GM23338 (cell line): ENCODE measurements around the gene POR. TPM values are rescaled to one million over a fixed set of nuclear protein-coding genes. Genes with fewer than 3 reads are reported as not detected.

Experiments
- ATAC-seq: fragments of 200-7000 bp; cut with Tn5 transposase; 3 replicates; pipeline ENCODE4 v1.9.1; 2020
- DNase-seq: peaks from one replicate; pipeline ENCODE4 v3.0.0-alpha.2; 2015; ENCODE audit warnings: low spot score
- H2AFZ ChIP-seq: fragments of 200-600 bp; sonication (generic); 2 replicates; pipeline ENCODE4 v1.8.0; 2016; ENCODE audit warnings: antibody characterized with exemption, mild to moderate bottlenecking, moderate library complexity
- H3F3A ChIP-seq: fragments of 200-600 bp; sonication (generic); replicated peaks from 2 replicates; pipeline ENCODE4 v1.8.0; 2017; ENCODE audit warnings: antibody characterized with exemption, mixed run types, low read depth
- H3K27ac ChIP-seq: fragments of 200-600 bp; sonication (generic); 2 replicates; pipeline ENCODE4 v1.6.1; 2016; ENCODE audit warnings: low read depth
- H3K27me3 ChIP-seq: fragments of 200-600 bp; sonication (generic); 2 replicates; pipeline ENCODE4 v1.8.0; 2016; ENCODE audit warnings: mild to moderate bottlenecking, mixed run types, moderate library complexity; ENCODE audit not compliant: insufficient read depth
- H3K36me3 ChIP-seq: fragments of 200-600 bp; sonication (generic); 2 replicates; pipeline ENCODE4 v1.8.0; 2016; ENCODE audit warnings: mild to moderate bottlenecking; ENCODE audit not compliant: insufficient read depth
- H3K4me1 ChIP-seq: fragments of 200-600 bp; sonication (generic); 2 replicates; pipeline ENCODE4 v1.8.0; 2016; ENCODE audit warnings: mild to moderate bottlenecking, moderate library complexity; ENCODE audit not compliant: insufficient read depth
- H3K4me2 ChIP-seq: fragments of 200-600 bp; sonication (generic); 2 replicates; pipeline ENCODE4 v1.7.1; 2017; ENCODE audit warnings: mixed run types
- H3K4me3 ChIP-seq: fragments of 200-600 bp; sonication (generic); 2 replicates; pipeline ENCODE4 v1.6.1; 2016; ENCODE audit warnings: mixed run types
- H3K79me2 ChIP-seq: fragments of 200-600 bp; sonication (generic); replicated peaks from 2 replicates; pipeline ENCODE4 v1.8.0; 2017; ENCODE audit warnings: mild to moderate bottlenecking; ENCODE audit not compliant: insufficient read depth
- H3K9me2 ChIP-seq: fragments of 200-600 bp; sonication (generic); 2 replicates; pipeline ENCODE4 v1.8.0; 2017; ENCODE audit not compliant: insufficient read depth
- H4K20me1 ChIP-seq: fragments of 200-600 bp; sonication (generic); replicated peaks from 2 replicates; pipeline ENCODE4 v1.8.0; 2017; ENCODE audit warnings: mild to moderate bottlenecking; ENCODE audit not compliant: insufficient read depth
- H3K27ac Mint-ChIP-seq: 2 replicates; pipeline ENCODE4 v1.8.0; 2020; ENCODE audit warnings: inconsistent platforms, mild to moderate bottlenecking, moderate library complexity, mixed read lengths
- H3K27me3 Mint-ChIP-seq: 3 replicates; pipeline ENCODE4 v1.8.0; 2022; ENCODE audit warnings: low read depth, mild to moderate bottlenecking, moderate library complexity, mixed read lengths, inconsistent platforms; ENCODE audit not compliant: insufficient read depth, poor library complexity
- H3K36me3 Mint-ChIP-seq: 3 replicates; pipeline ENCODE4 v1.8.0; 2021; ENCODE audit warnings: low read depth, mild to moderate bottlenecking, inconsistent platforms, moderate library complexity, mixed read lengths
- H3K4me1 Mint-ChIP-seq: 3 replicates; pipeline ENCODE4 v1.8.0; 2020; ENCODE audit warnings: mild to moderate bottlenecking, inconsistent platforms, mixed read lengths
- H3K4me3 Mint-ChIP-seq: 3 replicates; pipeline ENCODE4 v1.8.0; 2021; ENCODE audit warnings: moderate library complexity, mild to moderate bottlenecking, inconsistent platforms, mixed read lengths
- H3K9me3 Mint-ChIP-seq: 3 replicates; pipeline ENCODE4 v1.8.0; 2020; ENCODE audit warnings: moderate library complexity, mild to moderate bottlenecking, inconsistent platforms, mixed read lengths
- CREB1 ChIP-seq: fragments of 250-450 bp; sonication (Bioruptor Pico); IDR thresholded peaks from 2 replicates; pipeline ENCODE4 v1.5.0; 2020; ENCODE audit warnings: low read depth, mild to moderate bottlenecking, moderate library complexity
- CTCF ChIP-seq, 2 experiments: fragments of 200-600 bp in 1 of 2; sonication (generic) in 1 of 2; conservative IDR thresholded peaks; 2 replicates each; pipeline versions ENCODE4 v1.5.1 to v1.6.1; 2016 to 2017; ENCODE audit warnings: antibody characterized with exemption in 2 of 2, low read depth in 2 of 2, mild to moderate bottlenecking in 2 of 2, moderate library complexity in 1 of 2
- EZH2 ChIP-seq: fragments of 200-600 bp; sonication (generic); IDR thresholded peaks from one replicate; pipeline ENCODE4 v1.8.0; 2017; ENCODE audit warnings: antibody characterized with exemption, mild to moderate bottlenecking, low read depth; ENCODE audit not compliant: unreplicated experiment
- EZH2phosphoT487 ChIP-seq: fragments of 200-600 bp; sonication (generic); IDR thresholded peaks from one replicate; pipeline ENCODE4 v1.8.1; 2018; ENCODE audit warnings: antibody characterized with exemption; ENCODE audit not compliant: unreplicated experiment
- JUNB ChIP-seq: IDR thresholded peaks from one replicate; pipeline ENCODE4 v1.6.1; 2016; ENCODE audit warnings: antibody characterized with exemption; ENCODE audit not compliant: unreplicated experiment
- NANOG ChIP-seq: IDR thresholded peaks from 2 replicates; pipeline ENCODE4 v1.6.1; 2016; ENCODE audit warnings: antibody characterized with exemption, borderline replicate concordance
- POLR2AphosphoS5 ChIP-seq: IDR thresholded peaks from 2 replicates; pipeline ENCODE4 v1.6.1; 2016; ENCODE audit warnings: antibody characterized with exemption, low read depth
- REST ChIP-seq: IDR thresholded peaks from one replicate; pipeline ENCODE4 v1.6.1; 2018; ENCODE audit warnings: antibody characterized with exemption; ENCODE audit not compliant: unreplicated experiment
- STAT1 ChIP-seq: IDR thresholded peaks from one replicate; pipeline ENCODE4 v1.6.1; 2016; ENCODE audit warnings: antibody characterized with exemption; ENCODE audit not compliant: unreplicated experiment
- ZNF114 ChIP-seq: fragments of 250-450 bp; sonication (Bioruptor Pico); IDR thresholded peaks from 2 replicates; pipeline ENCODE4 v1.5.0; 2020; ENCODE audit warnings: mild to moderate bottlenecking, moderate library complexity
- ZNF331 ChIP-seq: fragments of 250-450 bp; sonication (Bioruptor Pico); IDR thresholded peaks from 2 replicates; pipeline ENCODE4 v1.5.0; 2020; ENCODE audit warnings: low read depth, mild to moderate bottlenecking, moderate library complexity
- polyA plus RNA-seq: library from polyadenylated mRNA; unstranded; fragments of >200 nt; fragmentation: Nextera tagmentation; extraction: Ambion mirVana; gene quantifications from 2 replicates; pipeline ENCODE4 v1.2.1, GENCODE V29; 2016
- total RNA-seq: library from RNA; depleted of rRNA; stranded (reverse); fragments of >200 nt; shearing (Covaris generic); gene quantifications from 2 replicates; pipeline ENCODE4 v1.2.3, GENCODE V29; 2014
- TF ChIP-seq, protein P1 (sequence below): fragments of 250-450 bp; sonication (Bioruptor Pico); IDR thresholded peaks from 2 replicates; pipeline ENCODE4 v1.5.0; 2020; ENCODE audit warnings: mild to moderate bottlenecking, moderate library complexity
- TF ChIP-seq, protein P2 (sequence below): IDR thresholded peaks from 2 replicates; pipeline ENCODE4 v1.6.1; 2016; ENCODE audit warnings: antibody characterized with exemption

POR gene
- total and polyA plus RNA-seq, 2 experiments from 2014 or later: 126 to 164 TPM

GRCh38 chr7:75916259-75916658 is 1.3 kb downstream of the POR start:
- peaks cover 29% of the 10 kb centered on the region for H3K4me1 ChIP-seq
- Mint-ChIP-seq H3K4me1 (peaks cover 23% of the 10 kb centered on the region), H3K27ac (no peak overlapping the region), H3K4me3 (peak overlapping the region; percentile 85), H3K36me3 (no peaks in the 10 kb centered on the region; the same call in 2 of the 3 replicates), H3K27me3 (peaks cover 7% of the 10 kb centered on the region), H3K9me3 (no peaks in the 10 kb centered on the region; the same call in 2 of the 3 replicates)
- H3K36me3 ChIP-seq: no peaks in the 10 kb centered on the region; the same call in 1 of the 2 replicates
- TF ChIP-seq POLR2AphosphoS5 (no peak), CTCF (conservative IDR thresholded peaks at IDR 0.05; ENCODE audit: low read depth in 2 of 2) (no peak), CREB1 (no peak), STAT1 (no peak), REST (no peak), NANOG (no peak), ZNF331 (CRISPR knock-in tag) (no peak), ZNF114 (CRISPR knock-in tag) (no peak), EZH2phosphoT487 (no peak), EZH2 (no peak), JUNB (no peak)
- TF ChIP-seq, protein P1, sequence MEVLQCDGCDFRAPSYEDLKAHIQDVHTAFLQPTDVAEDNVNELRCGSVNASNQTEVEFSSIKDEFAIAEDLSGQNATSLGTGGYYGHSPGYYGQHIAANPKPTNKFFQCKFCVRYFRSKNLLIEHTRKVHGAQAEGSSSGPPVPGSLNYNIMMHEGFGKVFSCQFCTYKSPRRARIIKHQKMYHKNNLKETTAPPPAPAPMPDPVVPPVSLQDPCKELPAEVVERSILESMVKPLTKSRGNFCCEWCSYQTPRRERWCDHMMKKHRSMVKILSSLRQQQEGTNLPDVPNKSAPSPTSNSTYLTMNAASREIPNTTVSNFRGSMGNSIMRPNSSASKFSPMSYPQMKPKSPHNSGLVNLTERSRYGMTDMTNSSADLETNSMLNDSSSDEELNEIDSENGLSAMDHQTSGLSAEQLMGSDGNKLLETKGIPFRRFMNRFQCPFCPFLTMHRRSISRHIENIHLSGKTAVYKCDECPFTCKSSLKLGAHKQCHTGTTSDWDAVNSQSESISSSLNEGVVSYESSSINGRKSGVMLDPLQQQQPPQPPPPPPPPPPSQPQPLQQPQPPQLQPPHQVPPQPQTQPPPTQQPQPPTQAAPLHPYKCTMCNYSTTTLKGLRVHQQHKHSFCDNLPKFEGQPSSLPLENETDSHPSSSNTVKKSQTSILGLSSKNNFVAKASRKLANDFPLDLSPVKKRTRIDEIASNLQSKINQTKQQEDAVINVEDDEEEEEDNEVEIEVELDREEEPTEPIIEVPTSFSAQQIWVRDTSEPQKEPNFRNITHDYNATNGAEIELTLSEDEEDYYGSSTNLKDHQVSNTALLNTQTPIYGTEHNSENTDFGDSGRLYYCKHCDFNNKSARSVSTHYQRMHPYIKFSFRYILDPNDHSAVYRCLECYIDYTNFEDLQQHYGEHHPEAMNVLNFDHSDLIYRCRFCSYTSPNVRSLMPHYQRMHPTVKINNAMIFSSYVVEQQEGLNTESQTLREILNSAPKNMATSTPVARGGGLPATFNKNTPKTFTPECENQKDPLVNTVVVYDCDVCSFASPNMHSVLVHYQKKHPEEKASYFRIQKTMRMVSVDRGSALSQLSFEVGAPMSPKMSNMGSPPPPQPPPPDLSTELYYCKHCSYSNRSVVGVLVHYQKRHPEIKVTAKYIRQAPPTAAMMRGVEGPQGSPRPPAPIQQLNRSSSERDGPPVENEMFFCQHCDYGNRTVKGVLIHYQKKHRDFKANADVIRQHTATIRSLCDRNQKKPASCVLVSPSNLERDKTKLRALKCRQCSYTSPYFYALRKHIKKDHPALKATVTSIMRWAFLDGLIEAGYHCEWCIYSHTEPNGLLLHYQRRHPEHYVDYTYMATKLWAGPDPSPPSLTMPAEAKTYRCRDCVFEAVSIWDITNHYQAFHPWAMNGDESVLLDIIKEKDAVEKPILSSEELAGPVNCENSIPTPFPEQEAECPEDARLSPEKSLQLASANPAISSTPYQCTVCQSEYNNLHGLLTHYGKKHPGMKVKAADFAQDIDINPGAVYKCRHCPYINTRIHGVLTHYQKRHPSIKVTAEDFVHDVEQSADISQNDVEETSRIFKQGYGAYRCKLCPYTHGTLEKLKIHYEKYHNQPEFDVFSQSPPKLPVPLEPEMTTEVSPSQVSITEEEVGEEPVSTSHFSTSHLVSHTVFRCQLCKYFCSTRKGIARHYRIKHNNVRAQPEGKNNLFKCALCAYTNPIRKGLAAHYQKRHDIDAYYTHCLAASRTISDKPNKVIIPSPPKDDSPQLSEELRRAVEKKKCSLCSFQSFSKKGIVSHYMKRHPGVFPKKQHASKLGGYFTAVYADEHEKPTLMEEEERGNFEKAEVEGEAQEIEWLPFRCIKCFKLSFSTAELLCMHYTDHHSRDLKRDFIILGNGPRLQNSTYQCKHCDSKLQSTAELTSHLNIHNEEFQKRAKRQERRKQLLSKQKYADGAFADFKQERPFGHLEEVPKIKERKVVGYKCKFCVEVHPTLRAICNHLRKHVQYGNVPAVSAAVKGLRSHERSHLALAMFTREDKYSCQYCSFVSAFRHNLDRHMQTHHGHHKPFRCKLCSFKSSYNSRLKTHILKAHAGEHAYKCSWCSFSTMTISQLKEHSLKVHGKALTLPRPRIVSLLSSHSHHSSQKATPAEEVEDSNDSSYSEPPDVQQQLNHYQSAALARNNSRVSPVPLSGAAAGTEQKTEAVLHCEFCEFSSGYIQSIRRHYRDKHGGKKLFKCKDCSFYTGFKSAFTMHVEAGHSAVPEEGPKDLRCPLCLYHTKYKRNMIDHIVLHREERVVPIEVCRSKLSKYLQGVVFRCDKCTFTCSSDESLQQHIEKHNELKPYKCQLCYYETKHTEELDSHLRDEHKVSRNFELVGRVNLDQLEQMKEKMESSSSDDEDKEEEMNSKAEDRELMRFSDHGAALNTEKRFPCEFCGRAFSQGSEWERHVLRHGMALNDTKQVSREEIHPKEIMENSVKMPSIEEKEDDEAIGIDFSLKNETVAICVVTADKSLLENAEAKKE: no peak
- TF ChIP-seq, protein P2, sequence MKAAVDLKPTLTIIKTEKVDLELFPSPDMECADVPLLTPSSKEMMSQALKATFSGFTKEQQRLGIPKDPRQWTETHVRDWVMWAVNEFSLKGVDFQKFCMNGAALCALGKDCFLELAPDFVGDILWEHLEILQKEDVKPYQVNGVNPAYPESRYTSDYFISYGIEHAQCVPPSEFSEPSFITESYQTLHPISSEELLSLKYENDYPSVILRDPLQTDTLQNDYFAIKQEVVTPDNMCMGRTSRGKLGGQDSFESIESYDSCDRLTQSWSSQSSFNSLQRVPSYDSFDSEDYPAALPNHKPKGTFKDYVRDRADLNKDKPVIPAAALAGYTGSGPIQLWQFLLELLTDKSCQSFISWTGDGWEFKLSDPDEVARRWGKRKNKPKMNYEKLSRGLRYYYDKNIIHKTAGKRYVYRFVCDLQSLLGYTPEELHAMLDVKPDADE: no peak
- peaks cover 53% of the 10 kb centered on the region for H4K20me1 ChIP-seq
- peaks cover 60% of the 10 kb centered on the region for H3K79me2 ChIP-seq
- H3K4me3 ChIP-seq: peak overlapping the region; percentile 99
- no peak for ATAC-seq
- peak overlapping the region; percentile 83; the same call in 1 of the 2 replicates for H3K27ac ChIP-seq
- H2AFZ ChIP-seq: no peak overlapping the region
- H3F3A ChIP-seq: peaks cover 12% of the 10 kb centered on the region; the same call in 1 of the 2 replicates
- no peaks in the 10 kb centered on the region for H3K27me3 ChIP-seq
- H3K4me2 ChIP-seq: peak overlapping the region; percentile 97
- DNase-seq: no peak
- no peaks in the 10 kb centered on the region for H3K9me2 ChIP-seq
